IMR-90 (cell line): ENCODE data around the gene CMIP.

ENCODE experiments used
- CEBPB ChIP-seq: IDR thresholded peaks from 2 replicates; pipeline ENCODE4 v1.6.1; 2012; ENCODE audit warnings: low read depth, low read length, improper control_type of control experiment
- CTCF ChIP-seq: conservative IDR thresholded peaks from 2 replicates; pipeline ENCODE4 v1.5.1; 2012; ENCODE audit warnings: mild to moderate bottlenecking, low read depth, low read length, improper control_type of control experiment
- POLR2A ChIP-seq: IDR thresholded peaks from 2 replicates; pipeline ENCODE4 v1.6.1; 2012; ENCODE audit warnings: mild to moderate bottlenecking, low read depth, low read length
- RAD21 ChIP-seq: IDR thresholded peaks from 2 replicates; pipeline ENCODE4 v1.6.1; 2012; ENCODE audit warnings: low read length, improper control_type of control experiment

- TF ChIP-seq CTCF: no peak
- TF ChIP-seq RAD21: no peak
- no peak for TF ChIP-seq POLR2A
- TF ChIP-seq CEBPB: no peak
Measured at GRCh38 chr16:81686391-81687130, 242.0 kb downstream of the CMIP start.
